Pancreas (tissue), 10 donors: ENCODE results near the gene KLF11. TPM values are rescaled to one million over a fixed set of nuclear protein-coding genes. Genes with fewer than 3 reads are reported as not detected.

Experiments
- ATAC-seq, 4 donors: fragments of 200-7000 bp; cut with Tn5 transposase; one replicate each; pipeline versions ENCODE4 v1.8.0 to v1.9.1; 2020; ENCODE audit warnings: mild to moderate bottlenecking in 4 of 4, moderate library complexity in 4 of 4
- DNase-seq, 6 donors: peaks; one replicate each; pipeline ENCODE4 v3.0.0-alpha.2; 2020
- FAIRE-seq: peaks from 2 replicates; lab custom pipeline; 2012; peaks lifted over from hg19 to GRCh38; lab: Jason Lieb, UNC
- H3K27ac ChIP-seq, 4 donors: fragments of 200-600 bp; sonication (generic); 1 replicate in 3 of 4; 2 replicates in 1 of 4; pipeline versions ENCODE4 v1.5.0 to v1.8.0; 2020
- H3K27me3 ChIP-seq, 4 donors: fragments of 200-600 bp; one replicate each; pipeline ENCODE4 v1.8.0; 2021
- H3K36me3 ChIP-seq, 3 donors: fragments of 200-600 bp; sonication (generic) in 1 of 3; one replicate each; pipeline versions ENCODE4 v1.5.0 to v1.8.0; 2020 to 2021
- H3K4me1 ChIP-seq, 3 donors: fragments of 200-600 bp; one replicate each; pipeline ENCODE4 v1.8.0; 2021
- H3K4me3 ChIP-seq, 4 donors: fragments of 200-600 bp; sonication (generic) in 2 of 4; one replicate each; pipeline versions ENCODE4 v1.5.0 to v1.8.0; 2020 to 2021
- H3K9me3 ChIP-seq, 4 donors: fragments of 200-600 bp; one replicate each; pipeline ENCODE4 v1.8.0; 2021
- WGBS, 2 donors: extraction: QIAGEN DNeasy Blood & Tissue Kit; methylation state at CpG; one replicate each; pipeline ENCODE4 v1.1.7; 2013; 5-methylcytosine and 5-hydroxymethylcytosine counted together
- intact Hi-C, 3 donors: fragments of 100-400 bp; cut with DNase I; formaldehyde crosslinking; loops; one replicate each; pipeline versions ENCODE4 v1.11.1 to v1.14.2; 2022
- polyA plus RNA-seq, 2 donors: library from polyadenylated mRNA; stranded (reverse); fragments of 200-250 nt; gene quantifications; one replicate each; pipeline ENCODE4 v1.2.3, GENCODE V29; 2013
- total RNA-seq, 6 donors: library from RNA; stranded (reverse); fragmentation: NEBNext Ultra II Directional in 4 of 6; extraction: Animal tissue kit (Norgen Biotek cat#: 25700) in 4 of 6; gene quantifications; one replicate each; pipeline versions ENCODE4 v1.2.1 to v1.2.4, GENCODE V29; 2021 to 2023
- TF ChIP-seq, protein P1 (sequence below), 4 donors: fragments of 200-600 bp; sonication (generic) in 3 of 4; IDR thresholded peaks; one replicate each; pipeline versions ENCODE4 v1.5.0 to v1.8.0; 2021; ENCODE audit warnings: antibody characterized with exemption in 4 of 4
- donor health status: healthy with polysubstance abuse.
- donor health status: DM: no; HTN: no; CAD: no; lungs with moderate emphysema.
- donor health status: DM: no; HTN: no; CAD: no.
- donor health status: control.
- donor health status: control.
- donor health status: Bipolar disorder and iron deficiency.
- donor health status: DM: yes; HTN: yes; CAD: no.
- donor health status: DM: no; HTN: no; CAD: no.
- donor health status: DM: no; HTN: no; CAD: no.
- donor health status: DM: yes; HTN: yes; CAD: no.

KLF11 gene
- total and polyA plus RNA-seq, 8 donors = 6.4 to 41.2 (median 21.3) TPM

GRCh38 chr2:10042301-10043161, 819 bp upstream of the KLF11 start:
- no peaks in the 10 kb centered on the region for H3K9me3 ChIP-seq
- no peak for FAIRE-seq
- peak overlapping the region; percentile 7 to 42 (median 28) for H3K4me3 ChIP-seq
- H3K4me1 ChIP-seq = peaks cover 42 to 51% (median 44%) of the 10 kb centered on the region in 3 donors
- intact Hi-C loops = no loop called here
- peak; percentile 2 to 22 (median 12) for ATAC-seq
- H3K36me3 ChIP-seq = peaks cover 0 to 7% (median 4%) of the 10 kb centered on the region in 3 donors
- 11 to 15% methylated on average over 52 to 54 of the region's 54 CpGs for WGBS, 2 donors
- H3K27ac ChIP-seq = peak overlapping the region; percentile 92 to 97 (median 94)
- TF ChIP-seq, protein P1, sequence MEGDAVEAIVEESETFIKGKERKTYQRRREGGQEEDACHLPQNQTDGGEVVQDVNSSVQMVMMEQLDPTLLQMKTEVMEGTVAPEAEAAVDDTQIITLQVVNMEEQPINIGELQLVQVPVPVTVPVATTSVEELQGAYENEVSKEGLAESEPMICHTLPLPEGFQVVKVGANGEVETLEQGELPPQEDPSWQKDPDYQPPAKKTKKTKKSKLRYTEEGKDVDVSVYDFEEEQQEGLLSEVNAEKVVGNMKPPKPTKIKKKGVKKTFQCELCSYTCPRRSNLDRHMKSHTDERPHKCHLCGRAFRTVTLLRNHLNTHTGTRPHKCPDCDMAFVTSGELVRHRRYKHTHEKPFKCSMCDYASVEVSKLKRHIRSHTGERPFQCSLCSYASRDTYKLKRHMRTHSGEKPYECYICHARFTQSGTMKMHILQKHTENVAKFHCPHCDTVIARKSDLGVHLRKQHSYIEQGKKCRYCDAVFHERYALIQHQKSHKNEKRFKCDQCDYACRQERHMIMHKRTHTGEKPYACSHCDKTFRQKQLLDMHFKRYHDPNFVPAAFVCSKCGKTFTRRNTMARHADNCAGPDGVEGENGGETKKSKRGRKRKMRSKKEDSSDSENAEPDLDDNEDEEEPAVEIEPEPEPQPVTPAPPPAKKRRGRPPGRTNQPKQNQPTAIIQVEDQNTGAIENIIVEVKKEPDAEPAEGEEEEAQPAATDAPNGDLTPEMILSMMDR (IDR thresholded peaks at IDR 0.05) = no peak
- DNase-seq = peak; percentile 80 to 89 (median 83)
- H3K27me3 ChIP-seq = no peaks in the 10 kb centered on the region

- H3K27ac ChIP-seq = peak overlapping the region; percentile 96 to 98 (median 98)
- FAIRE-seq (no peak), DNase-seq (peak; percentile 97 to 100 (median 98)), ATAC-seq (peak; percentile 65 to 77 (median 70))
- H3K27me3 ChIP-seq = no peaks in the 10 kb centered on the region
- WGBS, 2 donors = 3% methylated on average over 55 to 90 of the region's 90 CpGs
- H3K36me3 ChIP-seq = peaks cover 0 to 22% (median 10%) of the 10 kb centered on the region in 3 donors
- intact Hi-C loops = no loop called here
- TF ChIP-seq, protein P1 (IDR thresholded peaks at IDR 0.05) = no peak
- H3K9me3 ChIP-seq = no peaks in the 10 kb centered on the region
- peaks cover 51 to 60% (median 56%) of the 10 kb centered on the region in 3 donors for H3K4me1 ChIP-seq
- peak overlapping the region; percentile 40 to 74 (median 57) for H3K4me3 ChIP-seq
These were observed 704 bp downstream of the KLF11 start for GRCh38 chr2:10043906-10044601.

DNA sequence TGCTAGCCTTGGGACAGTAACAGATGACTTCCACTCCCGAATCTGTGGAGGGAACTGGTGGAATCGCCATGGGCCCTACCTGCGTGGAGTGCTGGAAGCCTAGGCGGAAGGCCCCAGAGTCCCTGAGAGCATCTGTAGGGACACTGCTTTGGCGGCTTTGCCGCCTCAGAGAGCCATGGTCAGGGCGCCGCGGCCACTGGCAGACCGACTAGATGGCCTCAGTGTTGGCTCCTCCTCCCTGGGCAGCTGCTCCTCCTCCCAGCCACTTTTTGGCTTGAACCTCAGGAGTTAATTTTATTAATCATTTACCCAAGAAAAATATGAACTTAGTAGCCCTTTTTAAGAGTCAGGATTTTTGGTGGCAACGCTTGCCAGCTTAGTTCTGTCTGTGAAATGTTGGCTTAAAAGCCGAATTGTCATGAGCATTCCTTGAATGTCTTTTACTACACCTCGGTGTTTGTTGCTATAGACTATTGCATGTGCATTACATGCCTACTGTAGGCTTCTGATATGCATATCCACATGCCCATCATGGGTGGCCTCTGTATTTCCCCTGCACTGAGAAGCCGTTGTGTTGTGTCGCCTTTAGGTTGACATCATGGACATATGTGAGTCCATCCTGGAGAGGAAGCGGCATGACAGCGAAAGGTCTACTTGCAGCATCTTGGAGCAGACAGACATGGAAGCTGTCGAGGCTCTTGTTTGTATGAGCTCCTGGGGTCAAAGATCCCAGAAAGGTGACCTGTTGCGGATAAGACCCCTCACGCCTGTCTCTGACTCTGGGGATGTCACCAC, 2.4 kb downstream of the KLF11 start:
- FAIRE-seq = no peak
- Histone ChIP-seq H3K4me3 (peak overlapping the region in 3 of 4 donors; percentile 52 to 74 (median 62)), H3K9me3 (no peaks in the 10 kb centered on the region), H3K4me1 (peaks cover 42 to 56% (median 49%) of the 10 kb centered on the region in 3 donors), H3K36me3 (peaks cover 0 to 37% (median 14%) of the 10 kb centered on the region in 3 donors), H3K27me3 (no peaks in the 10 kb centered on the region), H3K27ac (peak overlapping the region; percentile 96 to 98 (median 98))
- 29 to 30% methylated on average over 20 of the region's 20 CpGs for WGBS, 2 donors
- TF ChIP-seq, protein P1 (IDR thresholded peaks at IDR 0.05) = no peak
- DNase-seq = peak; percentile 84 to 92 (median 88)
- intact Hi-C loops = loop anchor here in 2 of 3 donors (5.0 kb wide), 2 partner anchors 58 to 243 kb away; no protein-coding TSS in a partner anchor
- ATAC-seq = peak; percentile 39 to 52 (median 50)

- H3K36me3 ChIP-seq = peaks cover 0 to 41% (median 14%) of the 10 kb centered on the region in 3 donors
- no peaks in the 10 kb centered on the region for H3K9me3 ChIP-seq
- TF ChIP-seq, protein P1 (IDR thresholded peaks at IDR 0.05) = no peak
- WGBS, 2 donors = 41 to 42% methylated on average over 7 of the region's 7 CpGs
- H3K27me3 ChIP-seq = no peaks in the 10 kb centered on the region
- ATAC-seq = no peak
- intact Hi-C loops = loop anchor here in 2 of 3 donors (5.0 kb wide), 2 partner anchors 60 to 245 kb away; no protein-coding TSS in a partner anchor
- no peak for FAIRE-seq
- H3K4me1 ChIP-seq = peaks cover 31 to 47% (median 37%) of the 10 kb centered on the region in 3 donors
- DNase-seq = no peak
- no peak overlapping the region for H3K4me3 ChIP-seq
- H3K27ac ChIP-seq = no peak overlapping the region
These were observed 3.6 kb downstream of the KLF11 start for GRCh38 chr2:10046931-10047330.
